Esophagus muscularis mucosa (tissue), 3 donors: ENCODE measurements around the gene ITGA2.

Experiments used
- POLR2A ChIP-seq: fragments of 450-650 bp; IDR thresholded peaks from one replicate; pipeline ENCODE4 v1.6.1; 2017; ENCODE audit warnings: antibody characterized with exemption, moderate library complexity, mild to moderate bottlenecking, low read depth
- TF ChIP-seq, protein P1 (sequence below), 3 experiments: fragments of 200-600 bp in 2 of 3; fragments of 450-650 bp in 1 of 3; sonication (generic) in 2 of 3; IDR thresholded peaks; one replicate each; pipeline ENCODE4 v1.5.1; 2017 to 2019; ENCODE audit warnings: antibody characterized with exemption in 3 of 3, mild to moderate bottlenecking in 2 of 3, moderate library complexity in 1 of 3

DNA sequence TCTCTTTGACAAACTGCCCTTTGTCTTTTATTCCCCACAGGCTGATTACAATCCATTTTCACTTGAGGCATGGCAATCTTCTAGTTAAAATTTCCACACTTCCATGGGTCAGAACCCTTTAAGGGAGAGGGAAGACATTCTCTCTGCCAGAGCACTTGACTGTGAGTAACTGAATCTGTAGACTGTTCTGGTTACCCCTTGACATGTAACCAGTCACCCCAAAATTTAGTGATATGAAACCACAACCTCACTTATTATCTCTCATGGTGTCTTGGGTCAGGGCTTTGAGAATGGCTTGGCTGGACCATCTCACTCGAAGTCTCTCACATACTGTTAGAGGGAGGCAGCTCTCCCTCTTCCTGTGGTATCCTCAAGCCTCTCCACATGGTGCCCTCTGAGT, 14.0 kb downstream of the ITGA2 start:
- TF ChIP-seq, protein P1, sequence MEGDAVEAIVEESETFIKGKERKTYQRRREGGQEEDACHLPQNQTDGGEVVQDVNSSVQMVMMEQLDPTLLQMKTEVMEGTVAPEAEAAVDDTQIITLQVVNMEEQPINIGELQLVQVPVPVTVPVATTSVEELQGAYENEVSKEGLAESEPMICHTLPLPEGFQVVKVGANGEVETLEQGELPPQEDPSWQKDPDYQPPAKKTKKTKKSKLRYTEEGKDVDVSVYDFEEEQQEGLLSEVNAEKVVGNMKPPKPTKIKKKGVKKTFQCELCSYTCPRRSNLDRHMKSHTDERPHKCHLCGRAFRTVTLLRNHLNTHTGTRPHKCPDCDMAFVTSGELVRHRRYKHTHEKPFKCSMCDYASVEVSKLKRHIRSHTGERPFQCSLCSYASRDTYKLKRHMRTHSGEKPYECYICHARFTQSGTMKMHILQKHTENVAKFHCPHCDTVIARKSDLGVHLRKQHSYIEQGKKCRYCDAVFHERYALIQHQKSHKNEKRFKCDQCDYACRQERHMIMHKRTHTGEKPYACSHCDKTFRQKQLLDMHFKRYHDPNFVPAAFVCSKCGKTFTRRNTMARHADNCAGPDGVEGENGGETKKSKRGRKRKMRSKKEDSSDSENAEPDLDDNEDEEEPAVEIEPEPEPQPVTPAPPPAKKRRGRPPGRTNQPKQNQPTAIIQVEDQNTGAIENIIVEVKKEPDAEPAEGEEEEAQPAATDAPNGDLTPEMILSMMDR (IDR thresholded peaks at IDR 0.05) = no peak
- TF ChIP-seq POLR2A = no peak
